ENCODE data around the gene POLE2.

POLE2 gene

GRCh38 chr14:49615776-49616175 lies 72.2 kb downstream of the POLE2 start:
- 0 out of 2 replicates have a peak, but pooled peaks cover 4% of the 10 kb centered on the region for H3K4me1 ChIP-seq (ENCODE audit: control insufficient read depth, insufficient read depth, low read length)
- no peak overlapping the region for H3K4me3 ChIP-seq (ENCODE audit: low read depth, low read length)
- no peak overlapping the region for H3K9ac ChIP-seq (ENCODE audit: low read depth, low read length)
- H3K27ac ChIP-seq (ENCODE audit: low read depth, low read length), result no peak overlapping the region
- H3K27me3 ChIP-seq (ENCODE audit: control insufficient read depth, insufficient read depth, low read length), result no peaks in the 10 kb centered on the region
- H3K9me3 ChIP-seq (ENCODE audit: control insufficient read depth, insufficient read depth, low read length), result no peaks in the 10 kb centered on the region
- peaks cover 31% of the 10 kb centered on the region for H3K36me3 ChIP-seq (ENCODE audit: control insufficient read depth, insufficient read depth, low read length)

- Histone ChIP-seq H3K9ac (ENCODE audit: low read depth, low read length) (no peak overlapping the region), H3K9me3 (ENCODE audit: control insufficient read depth, insufficient read depth, low read length) (no peaks in the 10 kb centered on the region), H3K27me3 (ENCODE audit: control insufficient read depth, insufficient read depth, low read length) (no peaks in the 10 kb centered on the region), H3K4me3 (ENCODE audit: low read depth, low read length) (no peak overlapping the region), H3K36me3 (ENCODE audit: control insufficient read depth, insufficient read depth, low read length) (peaks cover 31% of the 10 kb centered on the region), H3K27ac (ENCODE audit: low read depth, low read length) (no peak overlapping the region), H3K4me1 (ENCODE audit: control insufficient read depth, insufficient read depth, low read length) (0 out of 2 replicates have a peak, but pooled peaks cover 3% of the 10 kb centered on the region)
Observed at GRCh38 chr14:49614196-49614595, 73.8 kb downstream of the POLE2 start.

GRCh38 chr14:49612671-49613070 lies 75.3 kb downstream of the POLE2 start:
- H3K4me1 ChIP-seq (ENCODE audit: control insufficient read depth, insufficient read depth, low read length), result no peaks in the 10 kb centered on the region
- H3K27ac ChIP-seq (ENCODE audit: low read depth, low read length), result no peak overlapping the region
- H3K9ac ChIP-seq (ENCODE audit: low read depth, low read length), result no peak overlapping the region
- H3K9me3 ChIP-seq (ENCODE audit: control insufficient read depth, insufficient read depth, low read length), result no peaks in the 10 kb centered on the region
- peaks cover 26% of the 10 kb centered on the region for H3K36me3 ChIP-seq (ENCODE audit: control insufficient read depth, insufficient read depth, low read length)
- H3K4me3 ChIP-seq (ENCODE audit: low read depth, low read length), result no peak overlapping the region
- no peaks in the 10 kb centered on the region for H3K27me3 ChIP-seq (ENCODE audit: control insufficient read depth, insufficient read depth, low read length)

GRCh38 chr14:49612251-49612650 lies 75.8 kb downstream of the POLE2 start:
- Histone ChIP-seq H3K9ac (ENCODE audit: low read depth, low read length) (no peak overlapping the region), H3K27ac (ENCODE audit: low read depth, low read length) (no peak overlapping the region), H3K36me3 (ENCODE audit: control insufficient read depth, insufficient read depth, low read length) (peaks cover 26% of the 10 kb centered on the region), H3K4me1 (ENCODE audit: control insufficient read depth, insufficient read depth, low read length) (no peaks in the 10 kb centered on the region), H3K4me3 (ENCODE audit: low read depth, low read length) (no peak overlapping the region), H3K27me3 (ENCODE audit: control insufficient read depth, insufficient read depth, low read length) (no peaks in the 10 kb centered on the region), H3K9me3 (ENCODE audit: control insufficient read depth, insufficient read depth, low read length) (no peaks in the 10 kb centered on the region)

- Histone ChIP-seq H3K9me3 (ENCODE audit: control insufficient read depth, insufficient read depth, low read length) (no peaks in the 10 kb centered on the region), H3K36me3 (ENCODE audit: control insufficient read depth, insufficient read depth, low read length) (peaks cover 44% of the 10 kb centered on the region), H3K27ac (ENCODE audit: low read depth, low read length) (no peak overlapping the region), H3K4me1 (ENCODE audit: control insufficient read depth, insufficient read depth, low read length) (no peaks in the 10 kb centered on the region), H3K4me3 (ENCODE audit: low read depth, low read length) (no peak overlapping the region), H3K9ac (ENCODE audit: low read depth, low read length) (no peak overlapping the region), H3K27me3 (ENCODE audit: control insufficient read depth, insufficient read depth, low read length) (no peaks in the 10 kb centered on the region)
Observed at GRCh38 chr14:49607583-49607982, 80.4 kb downstream of the POLE2 start.

GRCh38 chr14:49598485-49599300 lies 89.3 kb downstream of the POLE2 start, which contains the start of gene LRR1:
LRR1 (plus strand) TSS chr14:49598940; CDS start chr14:49599021, 81 bp downstream.
- Histone ChIP-seq H3K4me1 (ENCODE audit: control insufficient read depth, insufficient read depth, low read length) (no peaks in the 10 kb centered on the region), H3K27ac (ENCODE audit: low read depth, low read length) (peak within 1 kb of the TSS; percentile 91), H3K9me3 (ENCODE audit: control insufficient read depth, insufficient read depth, low read length) (no peaks in the 10 kb centered on the region), H3K27me3 (ENCODE audit: control insufficient read depth, insufficient read depth, low read length) (no peaks in the 10 kb centered on the region), H3K36me3 (ENCODE audit: control insufficient read depth, insufficient read depth, low read length) (peaks cover 12% of the 10 kb centered on the region), H3K9ac (ENCODE audit: low read depth, low read length) (peak within 1 kb of the TSS; percentile 95), H3K4me3 (ENCODE audit: low read depth, low read length) (peak within 1 kb of the TSS; percentile 98)

- Histone ChIP-seq H3K36me3 (ENCODE audit: control insufficient read depth, insufficient read depth, low read length) (peaks cover 9% of the 10 kb centered on the region), H3K4me1 (ENCODE audit: control insufficient read depth, insufficient read depth, low read length) (no peaks in the 10 kb centered on the region), H3K9ac (ENCODE audit: low read depth, low read length) (peak overlapping the region; percentile 95), H3K27me3 (ENCODE audit: control insufficient read depth, insufficient read depth, low read length) (no peaks in the 10 kb centered on the region), H3K27ac (ENCODE audit: low read depth, low read length) (peak overlapping the region; percentile 91), H3K9me3 (ENCODE audit: control insufficient read depth, insufficient read depth, low read length) (no peaks in the 10 kb centered on the region), H3K4me3 (ENCODE audit: low read depth, low read length) (peak overlapping the region; percentile 98)
Observed at GRCh38 chr14:49598189-49598484, 89.9 kb downstream of the POLE2 start.

GRCh38 chr14:49594347-49595091 lies 93.5 kb downstream of the POLE2 start:
- no peaks in the 10 kb centered on the region for H3K9me3 ChIP-seq (ENCODE audit: control insufficient read depth, insufficient read depth, low read length)
- no peaks in the 10 kb centered on the region for H3K36me3 ChIP-seq (ENCODE audit: control insufficient read depth, insufficient read depth, low read length)
- H3K9ac ChIP-seq (ENCODE audit: low read depth, low read length), result no peak overlapping the region
- H3K4me1 ChIP-seq (ENCODE audit: control insufficient read depth, insufficient read depth, low read length), result no peaks in the 10 kb centered on the region
- H3K4me3 ChIP-seq (ENCODE audit: low read depth, low read length), result no peak overlapping the region
- no peak overlapping the region for H3K27ac ChIP-seq (ENCODE audit: low read depth, low read length)
- H3K27me3 ChIP-seq (ENCODE audit: control insufficient read depth, insufficient read depth, low read length), result no peaks in the 10 kb centered on the region
